Natural killer cell (primary cell): ENCODE results near the gene DOCK1. TPM values are rescaled to one million over a fixed set of nuclear protein-coding genes. Genes with fewer than 3 reads are reported as not detected.

Experiments used
- ATAC-seq, 3 donors: fragments of 150-1000 bp in 2 of 3; fragments of 200-7000 bp in 1 of 3; cut with Tn5 transposase; 1 replicate in 1 of 3; 2 replicates in 2 of 3; pipeline ENCODE4 v1.10.0; 2021; ENCODE audit warnings: mild to moderate bottlenecking in 2 of 3, moderate library complexity in 2 of 3
- DNase-seq, 2 donors: peaks; one replicate each; pipeline versions ENCODE4 v3.0.0 to v3.0.0-alpha.2; 2013 to 2021; ENCODE audit warnings: mixed read lengths in 1 of 2
- H3K27ac ChIP-seq: one replicate; pipeline ENCODE4 v1.5.1; 2013; ENCODE audit warnings: mild to moderate bottlenecking, low read length
- H3K27me3 ChIP-seq: one replicate; pipeline ENCODE4 v1.6.1; 2013; ENCODE audit warnings: low read length; ENCODE audit not compliant: control insufficient read depth, insufficient read depth
- H3K36me3 ChIP-seq: one replicate; pipeline ENCODE4 v1.6.1; 2013; ENCODE audit warnings: low read length; ENCODE audit not compliant: control insufficient read depth, insufficient read depth
- H3K4me1 ChIP-seq: one replicate; pipeline ENCODE4 v1.6.1; 2013; ENCODE audit warnings: low read length; ENCODE audit not compliant: control insufficient read depth, insufficient read depth
- H3K4me3 ChIP-seq: one replicate; pipeline ENCODE4 v1.5.1; 2013; ENCODE audit warnings: low read length
- H3K9me3 ChIP-seq: one replicate; pipeline ENCODE4 v1.6.1; 2013; ENCODE audit warnings: low read length; ENCODE audit not compliant: control insufficient read depth, insufficient read depth
- H3K27ac Mint-ChIP-seq, 2 donors: one replicate each; pipeline ENCODE4 v1.8.0; 2022; ENCODE audit warnings: mild to moderate bottlenecking in 2 of 2, mixed read lengths in 2 of 2, moderate library complexity in 1 of 2
- H3K27me3 Mint-ChIP-seq, 2 donors: one replicate each; pipeline ENCODE4 v1.8.0; 2022; ENCODE audit warnings: low read depth in 2 of 2, mixed read lengths in 2 of 2
- H3K36me3 Mint-ChIP-seq: one replicate; pipeline ENCODE4 v1.8.0; 2022; ENCODE audit warnings: mixed read lengths
- H3K4me1 Mint-ChIP-seq, 2 donors: one replicate each; pipeline ENCODE4 v1.8.0; 2022; ENCODE audit warnings: mixed read lengths in 2 of 2
- H3K4me3 Mint-ChIP-seq: one replicate; pipeline ENCODE4 v1.8.0; 2022; ENCODE audit warnings: mild to moderate bottlenecking, moderate library complexity, mixed read lengths
- H3K9me3 Mint-ChIP-seq, 2 donors: one replicate each; pipeline ENCODE4 v1.8.0; 2022; ENCODE audit warnings: mixed read lengths in 2 of 2
- WGBS: methylation state at CpG from one replicate; pipeline ENCODE4 v1.1.7; 2013; ENCODE audit warnings: missing lambda C conversion rate; ENCODE audit not compliant: insufficient coverage; 5-methylcytosine and 5-hydroxymethylcytosine counted together
- intact Hi-C: fragments of 100-400 bp; cut with micrococcal nuclease; formaldehyde crosslinking; loops from one replicate; pipeline ENCODE4 v1.14.2; 2022
- total RNA-seq, 4 donors: library from RNA; stranded (reverse); fragments of 120-200 nt in 1 of 4; gene quantifications; one replicate each; pipeline versions ENCODE4 v1.2.3 to v1.2.4, GENCODE V29; 2013 to 2022
- TF ChIP-seq, protein P1 (sequence below): fragments of 200-600 bp; IDR thresholded peaks from one replicate; pipeline ENCODE4 v1.8.0; 2022; ENCODE audit warnings: antibody characterized with exemption

Gene DOCK1
- total RNA-seq, 3 donors from 2014 or later (not counting 1 experiment from before 2014, with no cell fraction given) = 0.07 to 0.12 (median 0.08) TPM

GRCh38 chr10:127003032-127003685 lies 97.9 kb downstream of the DOCK1 start:
- H3K27ac ChIP-seq = no peak overlapping the region
- no peak for DNase-seq
- Mint-ChIP-seq H3K27me3 (peaks cover 0 to 2% of the 10 kb centered on the region in 2 donors), H3K36me3 (no peaks in the 10 kb centered on the region), H3K4me1 (no peaks in the 10 kb centered on the region), H3K4me3 (no peak overlapping the region), H3K27ac (no peak overlapping the region), H3K9me3 (peaks cover 2 to 4% of the 10 kb centered on the region in 2 donors)
- WGBS = 87% methylated on average over 9 of the region's 9 CpGs
- no peaks in the 10 kb centered on the region for H3K36me3 ChIP-seq
- H3K27me3 ChIP-seq = no peaks in the 10 kb centered on the region
- intact Hi-C loops = no loop called here
- no peak for ATAC-seq
- TF ChIP-seq, protein P1, sequence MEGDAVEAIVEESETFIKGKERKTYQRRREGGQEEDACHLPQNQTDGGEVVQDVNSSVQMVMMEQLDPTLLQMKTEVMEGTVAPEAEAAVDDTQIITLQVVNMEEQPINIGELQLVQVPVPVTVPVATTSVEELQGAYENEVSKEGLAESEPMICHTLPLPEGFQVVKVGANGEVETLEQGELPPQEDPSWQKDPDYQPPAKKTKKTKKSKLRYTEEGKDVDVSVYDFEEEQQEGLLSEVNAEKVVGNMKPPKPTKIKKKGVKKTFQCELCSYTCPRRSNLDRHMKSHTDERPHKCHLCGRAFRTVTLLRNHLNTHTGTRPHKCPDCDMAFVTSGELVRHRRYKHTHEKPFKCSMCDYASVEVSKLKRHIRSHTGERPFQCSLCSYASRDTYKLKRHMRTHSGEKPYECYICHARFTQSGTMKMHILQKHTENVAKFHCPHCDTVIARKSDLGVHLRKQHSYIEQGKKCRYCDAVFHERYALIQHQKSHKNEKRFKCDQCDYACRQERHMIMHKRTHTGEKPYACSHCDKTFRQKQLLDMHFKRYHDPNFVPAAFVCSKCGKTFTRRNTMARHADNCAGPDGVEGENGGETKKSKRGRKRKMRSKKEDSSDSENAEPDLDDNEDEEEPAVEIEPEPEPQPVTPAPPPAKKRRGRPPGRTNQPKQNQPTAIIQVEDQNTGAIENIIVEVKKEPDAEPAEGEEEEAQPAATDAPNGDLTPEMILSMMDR = no peak
- no peaks in the 10 kb centered on the region for H3K9me3 ChIP-seq
- no peaks in the 10 kb centered on the region for H3K4me1 ChIP-seq
- no peak overlapping the region for H3K4me3 ChIP-seq

- DNase-seq (no peak), ATAC-seq (no peak)
- TF ChIP-seq, protein P1 = no peak
- Histone ChIP-seq H3K4me3 (no peak overlapping the region), H3K36me3 (no peaks in the 10 kb centered on the region), H3K4me1 (no peaks in the 10 kb centered on the region), H3K27ac (no peak overlapping the region), H3K27me3 (no peaks in the 10 kb centered on the region), H3K9me3 (no peaks in the 10 kb centered on the region)
- WGBS = 92% methylated on average over 11 of the region's 11 CpGs
- Mint-ChIP-seq H3K36me3 (no peaks in the 10 kb centered on the region), H3K4me1 (no peaks in the 10 kb centered on the region), H3K9me3 (no peaks in the 10 kb centered on the region), H3K27me3 (peaks cover 0 to 4% of the 10 kb centered on the region in 2 donors), H3K4me3 (no peak overlapping the region), H3K27ac (no peak overlapping the region)
- intact Hi-C loops = no loop called here
These were observed 101.2 kb downstream of the DOCK1 start for GRCh38 chr10:127006453-127006852.

GRCh38 chr10:127009366-127009765 lies 104.1 kb downstream of the DOCK1 start:
- no peak overlapping the region for H3K27ac ChIP-seq
- H3K36me3 ChIP-seq = no peaks in the 10 kb centered on the region
- no peak for ATAC-seq
- no peaks in the 10 kb centered on the region for H3K27me3 ChIP-seq
- intact Hi-C loops = no loop called here
- H3K9me3 ChIP-seq = no peaks in the 10 kb centered on the region
- Mint-ChIP-seq H3K36me3 (no peaks in the 10 kb centered on the region), H3K9me3 (no peaks in the 10 kb centered on the region), H3K4me1 (peaks cover 0 to 4% of the 10 kb centered on the region in 2 donors), H3K27me3 (peaks cover 11 to 14% of the 10 kb centered on the region in 2 donors), H3K4me3 (no peak overlapping the region), H3K27ac (no peak overlapping the region)
- no peak overlapping the region for H3K4me3 ChIP-seq
- TF ChIP-seq, protein P1 = no peak
- DNase-seq = no peak
- WGBS = 33% methylated on average over 5 of the region's 8 CpGs
- H3K4me1 ChIP-seq = no peaks in the 10 kb centered on the region

DNA sequence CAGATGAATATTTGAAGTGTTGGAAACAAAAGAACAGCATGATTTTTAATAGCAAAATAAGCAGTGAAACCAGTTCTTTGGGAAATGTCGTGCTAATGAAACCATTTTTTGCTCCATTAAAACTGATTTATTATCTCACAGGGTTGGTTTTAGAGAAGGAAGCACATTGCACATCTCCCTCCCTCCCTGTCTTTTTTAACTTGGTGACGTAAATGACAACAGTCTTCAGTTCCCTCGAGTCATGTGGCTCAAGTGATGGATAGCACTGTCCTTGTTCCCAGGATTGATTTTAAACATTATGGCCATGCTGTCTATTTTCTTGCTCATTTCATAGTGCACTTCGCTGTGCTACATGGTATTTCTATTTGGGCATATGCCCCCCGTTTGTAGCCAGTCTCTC lies 105.9 kb downstream of the DOCK1 start:
- 45% methylated on average over 5 of the region's 5 CpGs for WGBS
- DNase-seq = no peak
- no peak for ATAC-seq
- H3K4me3 Mint-ChIP-seq = no peak overlapping the region
- H3K27ac Mint-ChIP-seq = no peak overlapping the region
- TF ChIP-seq, protein P1 = no peak
- Histone ChIP-seq H3K4me1 (no peaks in the 10 kb centered on the region), H3K27ac (no peak overlapping the region), H3K9me3 (no peaks in the 10 kb centered on the region), H3K36me3 (no peaks in the 10 kb centered on the region), H3K27me3 (no peaks in the 10 kb centered on the region), H3K4me3 (no peak overlapping the region)
- H3K36me3 Mint-ChIP-seq = no peaks in the 10 kb centered on the region
- intact Hi-C loops = no loop called here
- no peaks in the 10 kb centered on the region for H3K9me3 Mint-ChIP-seq
- peaks cover 11 to 14% of the 10 kb centered on the region in 2 donors for H3K27me3 Mint-ChIP-seq
- H3K4me1 Mint-ChIP-seq = peaks cover 0 to 4% of the 10 kb centered on the region in 2 donors
